Measurements from ENCODE around the gene CCNE1.

The CCNE1 gene

DNA sequence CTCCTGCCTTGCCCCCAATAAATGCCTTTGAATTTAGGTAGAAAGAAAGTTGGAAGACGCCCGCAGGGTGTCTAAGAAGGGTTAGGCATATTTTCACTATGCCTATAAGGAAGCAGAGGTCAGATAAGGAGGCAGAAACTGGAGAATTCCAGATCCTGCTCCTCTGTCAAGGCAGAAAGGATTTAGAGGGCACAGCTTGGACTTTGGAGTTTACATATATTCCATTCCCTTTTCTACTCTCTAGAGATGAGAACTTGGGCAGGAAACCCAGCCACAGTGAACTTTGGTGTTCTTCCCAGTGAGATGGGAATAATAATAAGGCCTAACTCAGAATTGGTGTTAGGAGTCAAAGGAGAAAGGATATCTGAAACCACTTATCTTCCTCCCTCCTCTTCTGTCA, 37.4 kb downstream of the CCNE1 start:
- no peak for DNase-seq

DNA sequence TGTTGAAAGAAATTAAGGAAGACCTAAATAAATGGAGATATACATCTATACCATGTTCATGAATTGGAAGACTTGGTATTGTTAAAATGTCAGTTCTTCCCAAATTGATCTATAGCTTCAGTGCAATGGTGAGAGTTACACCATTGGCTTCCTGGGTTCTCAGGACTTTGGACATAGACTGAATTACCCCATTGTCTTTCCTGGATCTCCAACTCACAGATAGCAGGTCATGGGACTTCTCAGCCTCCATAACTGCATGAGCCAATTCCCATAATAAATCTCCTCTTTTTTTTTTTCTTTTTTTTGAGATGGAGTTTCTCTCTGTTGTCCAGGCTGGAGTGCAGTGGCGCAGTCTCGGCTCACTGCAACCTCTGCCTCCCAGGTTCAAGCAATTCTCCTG, 38.7 kb downstream of the CCNE1 start:
- DNase-seq = no peak

DNA sequence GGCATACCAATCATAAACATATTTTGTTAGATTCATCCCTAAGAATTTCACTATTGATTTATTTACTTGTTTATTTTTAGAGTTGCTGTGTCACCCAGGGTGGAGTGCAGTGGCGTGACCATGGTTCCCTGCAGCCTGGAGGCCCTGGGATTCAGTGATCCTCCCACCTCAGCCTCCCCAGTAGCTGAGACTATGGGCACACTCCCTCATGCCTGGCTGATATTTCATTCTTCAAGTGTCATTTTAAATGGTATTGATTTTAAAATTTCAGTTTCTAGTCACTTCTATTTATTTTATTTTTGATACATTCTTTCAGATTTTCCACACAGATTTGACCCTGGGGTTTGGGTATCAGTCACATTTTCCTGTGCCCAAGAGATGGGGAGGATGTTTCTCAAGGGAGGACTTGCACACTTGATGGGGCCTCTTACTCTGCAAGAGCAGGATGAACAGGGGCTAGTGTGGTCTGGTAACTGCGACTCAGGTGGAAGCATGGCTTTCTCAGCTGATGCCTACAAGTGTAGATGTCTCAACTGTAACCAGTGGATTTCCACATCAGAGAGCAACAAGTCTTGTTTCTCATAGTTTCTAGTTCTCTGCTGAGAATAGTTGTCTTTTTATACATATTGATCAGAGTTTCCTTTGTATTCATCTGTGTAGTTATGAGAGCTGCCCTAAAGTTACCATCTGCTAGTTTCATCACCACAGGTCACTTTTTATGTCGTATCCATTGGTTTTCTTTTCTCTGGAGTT, 40.2 kb downstream of the CCNE1 start:
- DNase-seq = no peak

DNA sequence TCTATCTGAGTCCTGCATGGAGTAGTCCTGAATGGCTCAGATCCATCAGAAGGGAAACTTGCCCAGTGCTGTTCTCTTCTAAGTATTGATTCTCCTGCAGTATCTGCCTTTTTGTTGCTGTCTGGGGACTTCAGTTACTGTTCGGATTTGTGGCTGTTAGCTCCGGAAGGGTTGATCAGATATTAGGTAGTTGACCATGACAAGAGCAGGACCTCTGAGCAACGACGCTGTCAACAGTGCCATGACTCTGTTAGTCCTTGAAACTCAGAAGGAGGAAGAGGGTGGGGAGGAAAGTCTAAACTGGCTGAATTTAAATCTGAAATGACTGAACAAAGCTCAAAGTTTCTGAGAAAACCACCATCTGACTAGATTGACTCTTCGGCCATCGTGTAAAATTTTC, 42.2 kb downstream of the CCNE1 start:
- no peak for DNase-seq

DNA sequence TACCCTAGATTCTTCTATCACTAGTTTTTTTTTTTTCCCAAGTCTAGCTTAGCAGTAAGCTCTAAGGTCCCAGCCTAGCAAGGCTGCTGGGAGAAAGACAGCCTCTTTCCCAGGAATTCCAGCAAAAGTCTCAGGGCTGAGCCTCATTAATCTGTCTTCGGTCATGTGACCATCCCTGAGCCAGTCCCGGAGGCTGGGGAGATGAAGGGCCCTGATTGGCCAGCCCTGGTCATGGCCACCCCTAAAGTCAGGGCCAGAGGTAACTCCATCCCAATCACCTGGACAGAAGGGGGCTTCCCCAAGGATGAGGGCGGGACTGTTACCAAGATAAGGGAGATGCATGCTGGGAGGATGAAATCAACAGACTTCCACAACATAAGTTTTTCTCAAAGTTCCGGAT, 43.3 kb downstream of the CCNE1 start:
- DNase-seq = no peak

DNA sequence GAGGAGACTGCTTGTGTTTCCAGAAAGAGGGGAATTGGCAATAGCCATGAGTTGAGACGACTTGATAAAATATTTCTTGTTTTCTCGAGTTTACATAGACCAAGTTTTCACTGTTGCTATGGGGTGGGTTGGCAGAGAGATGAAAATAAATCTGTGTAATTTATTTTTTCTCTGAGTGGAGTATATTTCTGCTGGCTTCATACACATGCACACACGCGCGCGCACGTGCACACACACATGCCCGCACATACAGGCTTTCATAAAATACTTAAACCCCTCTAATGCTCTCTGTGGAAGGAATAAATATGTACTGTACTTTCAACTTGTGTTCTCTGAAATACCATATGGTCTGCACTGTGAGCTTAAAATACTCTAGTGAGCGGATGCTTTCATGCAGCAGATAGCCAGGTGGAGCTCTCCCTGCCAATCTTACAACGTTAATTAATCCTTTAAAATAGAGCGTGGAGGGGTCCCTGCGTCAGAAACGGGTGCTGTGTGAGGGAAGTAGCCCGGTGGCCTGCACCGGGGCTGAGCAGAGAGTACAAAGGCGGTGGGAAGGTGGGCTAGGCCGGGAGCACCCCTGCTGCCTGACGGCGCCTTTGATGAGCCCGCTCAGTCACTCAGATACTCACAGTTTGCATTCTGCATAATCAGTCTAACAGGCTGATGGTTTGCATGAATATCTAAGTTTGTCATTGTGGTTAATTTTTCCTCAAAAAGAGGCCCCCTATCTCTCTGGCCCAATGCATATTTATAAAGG, 44.1 kb downstream of the CCNE1 start:
- no peak for DNase-seq

DNA sequence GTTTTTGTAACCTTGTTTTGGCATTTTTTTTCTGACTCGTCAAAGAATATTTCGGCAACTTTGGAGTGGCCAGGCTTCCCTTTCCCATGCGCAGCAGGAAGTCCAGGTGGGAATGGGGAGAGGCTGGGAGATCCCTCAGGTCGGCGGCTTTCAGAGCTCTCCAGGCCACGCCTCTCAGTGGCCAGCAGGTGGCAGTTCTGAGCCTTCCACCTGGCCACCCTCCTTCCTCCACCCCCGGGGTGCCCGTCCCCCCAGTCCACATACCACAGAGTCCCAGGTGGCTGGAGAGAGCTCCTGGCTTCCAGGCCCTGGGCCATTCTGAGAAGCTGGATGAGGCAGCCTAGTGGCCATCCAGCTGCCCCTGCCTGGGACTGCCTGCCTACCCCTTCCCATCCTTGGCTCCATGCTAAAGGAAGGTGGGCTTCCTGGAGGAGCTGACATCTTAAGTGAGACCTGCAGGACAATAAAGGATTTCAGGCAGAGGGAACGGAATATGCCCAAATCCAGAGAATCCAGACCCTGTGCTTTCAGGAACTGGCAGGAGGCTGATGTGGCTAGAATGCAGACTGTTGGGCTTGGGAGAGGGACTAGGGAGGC, 46.3 kb downstream of the CCNE1 start:
- DNase-seq = no peak

DNA sequence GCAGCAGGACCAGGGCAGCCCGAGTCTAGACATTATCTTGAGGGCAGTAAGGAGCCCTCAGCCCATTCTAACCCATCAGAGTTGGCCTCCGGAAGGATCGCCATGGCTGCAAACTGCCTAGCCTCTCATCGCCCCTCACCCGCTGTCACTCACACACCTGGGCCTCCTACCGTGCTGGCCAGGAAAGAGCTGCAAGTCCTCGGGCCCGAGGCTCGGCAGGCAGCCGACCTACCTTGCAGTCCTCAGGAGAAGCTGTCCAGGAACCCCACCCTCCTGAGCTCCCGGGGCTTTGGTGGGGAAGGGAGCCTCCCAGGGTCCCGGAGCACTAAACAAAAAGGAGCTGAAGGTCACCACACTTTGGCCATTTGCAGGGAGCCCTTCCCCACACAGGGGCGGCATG, 46.8 kb downstream of the CCNE1 start:
- no peak for DNase-seq

DNA sequence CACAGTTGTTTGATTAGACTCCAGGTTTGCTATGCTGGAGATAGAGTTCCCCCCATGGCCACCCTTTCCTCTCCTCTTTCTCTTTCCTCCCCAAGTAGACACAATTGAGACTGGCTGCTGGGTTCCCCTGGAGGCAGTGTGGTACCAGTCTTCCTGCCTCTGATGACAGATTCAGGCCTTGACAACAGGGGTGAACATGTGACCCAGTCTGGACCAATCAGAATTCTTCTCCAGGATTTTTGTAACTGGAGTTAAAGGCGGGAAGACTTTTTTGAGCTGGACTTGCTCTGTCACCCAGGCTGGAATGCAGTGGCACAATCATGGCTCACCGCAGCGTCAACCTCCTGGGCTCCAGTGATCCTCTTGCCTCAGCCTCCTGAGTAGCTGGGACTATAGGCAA, 48.7 kb downstream of the CCNE1 start:
- DNase-seq = no peak

DNA sequence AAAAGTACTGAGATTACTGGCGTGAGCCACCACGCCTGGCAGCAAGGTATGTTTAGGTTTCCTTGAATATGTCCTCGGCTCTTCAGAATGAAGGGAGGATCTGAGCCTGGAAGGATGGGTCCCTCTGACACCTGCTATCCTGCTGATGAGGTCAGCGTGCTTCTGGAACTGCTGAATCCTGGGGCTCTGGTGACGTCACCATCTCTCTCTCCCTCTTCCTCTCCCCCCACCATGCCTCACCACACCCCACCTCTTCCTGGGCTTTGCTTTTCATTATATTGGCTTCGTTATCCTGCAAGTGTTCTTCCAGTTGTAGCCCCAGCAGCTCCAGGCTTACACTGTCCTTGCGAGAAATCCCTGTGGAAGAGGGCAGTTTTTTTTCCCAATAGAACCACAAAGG, 49.8 kb downstream of the CCNE1 start:
- no peak for DNase-seq

DNA sequence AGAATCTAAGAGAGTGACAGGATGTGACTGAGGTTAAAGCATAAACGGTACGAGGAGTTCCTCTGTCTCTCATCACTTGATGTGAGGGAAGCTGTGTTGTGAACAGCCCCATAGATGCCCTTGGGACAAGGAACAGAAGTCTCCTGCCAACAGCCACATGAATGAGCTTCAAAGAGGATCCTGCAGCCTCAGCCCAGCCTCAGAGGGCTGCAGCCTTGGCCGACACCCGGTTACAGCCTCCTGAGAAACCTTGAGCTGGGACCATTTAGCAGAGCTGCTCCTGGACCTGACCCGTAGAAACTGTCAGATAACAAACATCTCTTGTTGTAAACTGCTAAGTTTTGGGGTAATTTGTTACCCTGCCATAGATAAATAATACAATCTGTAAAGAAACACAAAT, 54.2 kb downstream of the CCNE1 start:
- DNase-seq = no peak

DNA sequence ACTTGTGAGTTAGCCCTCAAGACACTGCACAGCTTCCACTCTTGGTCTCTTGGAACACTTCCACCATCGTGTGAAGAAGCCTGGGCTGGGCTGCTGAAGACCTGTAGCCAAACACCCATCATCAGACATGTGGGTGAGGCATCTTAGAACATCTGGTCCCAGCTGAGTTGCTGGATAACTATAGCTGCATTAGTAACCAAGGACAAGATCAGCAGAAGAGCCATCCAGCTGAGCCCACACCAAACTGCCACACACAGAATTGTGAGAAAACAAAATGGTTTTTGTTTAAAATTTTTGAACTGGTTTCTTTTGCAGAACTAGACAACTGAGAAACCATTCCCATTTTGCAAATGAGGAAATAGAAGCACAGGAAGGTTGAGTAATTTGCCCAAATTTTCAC, 56.2 kb downstream of the CCNE1 start:
- no peak for DNase-seq

DNA sequence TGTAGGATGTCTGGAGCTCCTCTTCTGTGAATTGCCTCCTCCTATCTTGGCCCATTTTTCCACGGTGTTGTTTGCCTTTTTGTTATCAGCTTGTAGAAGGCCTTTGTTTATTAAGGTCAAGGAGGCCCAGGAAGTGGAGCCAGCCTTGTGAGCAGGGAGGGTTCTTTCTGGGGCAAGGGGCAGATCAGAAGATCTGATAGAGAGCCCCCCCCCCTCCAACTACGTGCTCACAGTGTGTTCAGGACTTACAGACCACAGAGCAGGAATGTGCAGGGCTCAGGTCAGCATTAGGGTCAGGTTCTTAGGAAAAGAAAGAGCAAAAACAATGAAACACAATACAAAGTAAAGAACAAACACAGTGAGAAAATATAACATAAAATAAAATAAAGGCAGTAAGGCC, 59.4 kb downstream of the CCNE1 start:
- DNase-seq = no peak

DNA sequence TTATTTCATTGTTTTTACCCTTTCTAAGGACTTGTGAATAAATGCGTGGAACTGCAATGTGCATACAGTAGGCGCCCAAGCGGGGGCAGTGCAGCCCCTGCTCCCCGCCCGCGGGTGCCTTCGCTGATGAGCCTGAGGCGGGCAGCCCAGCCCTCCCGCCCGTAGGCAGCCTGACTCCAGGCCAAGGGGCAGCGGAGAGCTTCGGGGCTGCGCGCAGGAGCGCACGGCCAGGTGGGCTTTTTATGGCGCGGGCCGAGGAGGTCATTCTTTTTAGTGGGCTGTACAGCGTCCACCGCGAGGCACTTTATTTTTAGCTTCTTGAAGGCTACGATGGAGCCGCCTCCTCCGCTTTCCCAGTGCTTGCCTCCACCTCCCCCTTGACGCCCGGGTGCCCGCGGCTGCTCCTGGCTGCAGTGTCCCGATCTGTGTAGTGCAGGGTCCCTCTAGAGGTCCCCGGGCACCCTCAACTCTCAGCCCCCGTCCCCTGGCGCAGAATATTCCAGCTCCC, 60.5 kb downstream of the CCNE1 start:
- no peak for DNase-seq

DNA sequence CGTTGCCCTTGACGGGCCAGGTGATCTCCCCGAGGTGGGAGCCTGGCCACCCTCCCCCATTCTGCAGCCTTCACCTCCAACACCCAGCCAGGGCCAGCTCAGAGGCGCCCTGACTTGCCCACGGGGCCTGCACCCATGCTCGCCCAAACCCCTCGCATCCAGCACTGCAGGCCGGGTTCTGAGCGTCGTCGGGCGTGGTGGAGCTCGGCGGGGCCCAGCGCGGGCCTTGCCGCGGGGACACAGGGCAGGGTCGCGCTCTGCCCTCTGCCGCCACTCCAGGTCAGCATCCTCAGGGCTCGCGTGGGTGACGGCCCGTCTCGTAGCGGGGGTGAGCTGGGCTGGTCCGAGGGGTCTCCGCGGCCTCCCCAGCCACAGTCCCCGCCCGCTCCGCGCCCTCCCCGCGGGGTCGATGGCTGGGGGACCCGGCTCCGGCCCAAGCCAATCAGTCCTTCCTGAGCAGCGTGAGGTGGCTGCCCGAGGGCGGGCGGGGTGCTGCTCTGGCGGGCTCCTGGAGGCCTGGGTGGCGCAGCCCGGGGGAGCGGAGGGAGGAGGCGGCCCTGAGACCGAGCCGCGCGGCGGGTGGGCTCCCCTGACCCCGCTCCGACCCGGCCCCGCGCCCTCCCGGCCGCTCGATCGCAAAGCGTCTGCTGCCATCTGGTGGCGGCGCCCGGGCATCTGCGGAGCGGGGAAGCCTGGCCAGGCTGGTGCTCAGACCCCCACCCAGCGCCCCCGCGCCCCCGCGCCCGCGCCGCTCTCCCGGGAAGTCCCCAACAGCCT, 61.4 kb downstream of the CCNE1 start:
- no peak for DNase-seq

Measured in SIG-M5 (cell line).